ENCODE data around the gene MUSTN1.

The MUSTN1 gene

DNA sequence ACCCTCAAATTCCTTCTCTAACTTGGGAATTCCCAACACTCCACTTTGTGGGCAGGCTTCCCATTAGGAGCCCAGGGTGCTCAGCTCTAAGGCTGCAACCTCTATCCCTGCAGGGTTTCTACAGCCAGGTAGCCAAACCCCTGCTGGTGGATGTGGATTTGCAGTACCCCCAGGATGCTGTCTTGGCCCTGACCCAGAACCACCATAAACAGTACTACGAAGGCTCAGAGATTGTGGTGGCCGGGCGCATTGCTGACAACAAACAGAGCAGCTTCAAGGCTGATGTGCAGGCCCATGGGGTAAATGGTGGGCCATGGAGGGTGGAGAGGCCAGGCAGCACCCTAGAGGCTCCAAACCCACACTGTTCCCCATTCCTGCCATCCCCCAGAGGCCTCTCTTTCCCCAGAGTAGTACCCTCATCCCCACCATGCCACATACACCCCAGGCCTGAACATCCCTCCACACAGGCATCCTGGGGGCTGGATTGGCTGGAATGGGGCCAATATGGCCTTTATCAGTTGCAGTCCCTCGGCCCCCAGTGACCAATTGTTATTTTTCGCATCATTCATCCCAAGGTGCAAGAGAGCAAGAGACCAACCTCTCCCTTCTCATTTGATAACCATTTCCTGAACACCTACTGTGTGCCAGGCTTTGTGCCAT, 49.8 kb downstream of the MUSTN1 start:
- no peaks in the 10 kb centered on the region for H3K4me1 ChIP-seq (ENCODE audit: low read length)
- H3K36me3 ChIP-seq (replicated peaks; ENCODE audit: insufficient read depth, low read length), result no peaks in the 10 kb centered on the region
- H3K9ac ChIP-seq (ENCODE audit: low read length), result no peak overlapping the region
- TF ChIP-seq EZH2phosphoT487 (IDR thresholded peaks at IDR 0.05; ENCODE audit: low read length), result no peak
- TF ChIP-seq, protein P1, sequence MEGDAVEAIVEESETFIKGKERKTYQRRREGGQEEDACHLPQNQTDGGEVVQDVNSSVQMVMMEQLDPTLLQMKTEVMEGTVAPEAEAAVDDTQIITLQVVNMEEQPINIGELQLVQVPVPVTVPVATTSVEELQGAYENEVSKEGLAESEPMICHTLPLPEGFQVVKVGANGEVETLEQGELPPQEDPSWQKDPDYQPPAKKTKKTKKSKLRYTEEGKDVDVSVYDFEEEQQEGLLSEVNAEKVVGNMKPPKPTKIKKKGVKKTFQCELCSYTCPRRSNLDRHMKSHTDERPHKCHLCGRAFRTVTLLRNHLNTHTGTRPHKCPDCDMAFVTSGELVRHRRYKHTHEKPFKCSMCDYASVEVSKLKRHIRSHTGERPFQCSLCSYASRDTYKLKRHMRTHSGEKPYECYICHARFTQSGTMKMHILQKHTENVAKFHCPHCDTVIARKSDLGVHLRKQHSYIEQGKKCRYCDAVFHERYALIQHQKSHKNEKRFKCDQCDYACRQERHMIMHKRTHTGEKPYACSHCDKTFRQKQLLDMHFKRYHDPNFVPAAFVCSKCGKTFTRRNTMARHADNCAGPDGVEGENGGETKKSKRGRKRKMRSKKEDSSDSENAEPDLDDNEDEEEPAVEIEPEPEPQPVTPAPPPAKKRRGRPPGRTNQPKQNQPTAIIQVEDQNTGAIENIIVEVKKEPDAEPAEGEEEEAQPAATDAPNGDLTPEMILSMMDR (IDR thresholded peaks at IDR 0.05; ENCODE audit: low read length), result no peak
- TF ChIP-seq EZH2 (optimal IDR thresholded peaks at IDR 0.05; ENCODE audit: low read depth, low read length), result no peak
- no peak for DNase-seq
- H3K4me2 ChIP-seq (ENCODE audit: low read depth, low read length), result no peak overlapping the region
- no peaks in the 10 kb centered on the region for H3K9me2 ChIP-seq (replicated peaks; ENCODE audit: insufficient read depth, low read length)
- no peaks in the 10 kb centered on the region for H3K79me2 ChIP-seq (ENCODE audit: low read length)
- H3F3A ChIP-seq (ENCODE audit: insufficient read depth, low read length), result no peaks in the 10 kb centered on the region
- H3K27me3 ChIP-seq (replicated peaks; ENCODE audit: insufficient read depth, low read length), result no peaks in the 10 kb centered on the region
- no peak overlapping the region for H3K27ac ChIP-seq (ENCODE audit: low read length)
- no peak overlapping the region for H3K4me3 ChIP-seq (ENCODE audit: low read length)
- no peak overlapping the region for H2AFZ ChIP-seq (ENCODE audit: low read length)
- no peaks in the 10 kb centered on the region for H4K20me1 ChIP-seq (ENCODE audit: insufficient read depth, low read length)
- no peaks in the 10 kb centered on the region for H3K9me3 ChIP-seq (replicated peaks; ENCODE audit: insufficient read depth, low read length)

DNA sequence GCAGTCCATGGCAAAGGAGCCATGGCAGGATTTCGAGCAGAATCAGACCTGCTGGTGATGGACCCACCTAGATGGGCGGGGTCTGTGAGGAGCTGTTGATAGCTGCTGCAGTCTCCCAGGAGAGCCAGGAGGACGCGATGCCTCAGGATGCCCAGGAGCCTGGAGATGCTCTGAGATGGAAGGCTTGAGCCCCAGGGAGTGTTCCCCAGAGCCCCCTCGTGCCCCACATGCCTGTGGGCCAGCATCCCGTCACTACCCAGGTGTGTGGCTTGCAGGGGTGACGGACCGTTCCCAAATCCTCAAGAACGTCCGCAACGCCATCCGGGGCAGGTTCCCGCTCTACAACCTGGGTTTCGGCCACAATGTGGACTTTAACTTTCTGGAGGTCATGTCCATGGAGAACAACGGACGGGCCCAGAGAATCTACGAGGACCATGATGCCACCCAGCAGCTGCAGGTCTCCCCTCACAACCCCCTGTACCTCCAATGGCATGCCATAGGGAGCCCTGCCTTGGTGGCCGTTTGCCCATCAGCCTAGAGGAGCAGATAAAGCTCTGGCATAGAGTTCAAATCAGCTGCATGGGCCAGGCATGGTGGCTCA, 50.7 kb downstream of the MUSTN1 start:
- Histone ChIP-seq H3K36me3 (replicated peaks; ENCODE audit: insufficient read depth, low read length) (no peaks in the 10 kb centered on the region), H3K9me3 (replicated peaks; ENCODE audit: insufficient read depth, low read length) (no peaks in the 10 kb centered on the region), H3K27me3 (replicated peaks; ENCODE audit: insufficient read depth, low read length) (no peaks in the 10 kb centered on the region), H2AFZ (ENCODE audit: low read length) (no peak overlapping the region), H3K9ac (ENCODE audit: low read length) (no peak overlapping the region), H3K4me3 (ENCODE audit: low read length) (no peak overlapping the region), H3F3A (ENCODE audit: insufficient read depth, low read length) (no peaks in the 10 kb centered on the region), H3K4me1 (ENCODE audit: low read length) (no peaks in the 10 kb centered on the region), H3K9me2 (replicated peaks; ENCODE audit: insufficient read depth, low read length) (no peaks in the 10 kb centered on the region), H3K4me2 (ENCODE audit: low read depth, low read length) (no peak overlapping the region), H4K20me1 (ENCODE audit: insufficient read depth, low read length) (no peaks in the 10 kb centered on the region), H3K27ac (ENCODE audit: low read length) (no peak overlapping the region), H3K79me2 (ENCODE audit: low read length) (no peaks in the 10 kb centered on the region)
- no peak for TF ChIP-seq EZH2phosphoT487 (IDR thresholded peaks at IDR 0.05; ENCODE audit: low read length)
- TF ChIP-seq, protein P1 (IDR thresholded peaks at IDR 0.05; ENCODE audit: low read length), result no peak
- DNase-seq, result no peak

DNA sequence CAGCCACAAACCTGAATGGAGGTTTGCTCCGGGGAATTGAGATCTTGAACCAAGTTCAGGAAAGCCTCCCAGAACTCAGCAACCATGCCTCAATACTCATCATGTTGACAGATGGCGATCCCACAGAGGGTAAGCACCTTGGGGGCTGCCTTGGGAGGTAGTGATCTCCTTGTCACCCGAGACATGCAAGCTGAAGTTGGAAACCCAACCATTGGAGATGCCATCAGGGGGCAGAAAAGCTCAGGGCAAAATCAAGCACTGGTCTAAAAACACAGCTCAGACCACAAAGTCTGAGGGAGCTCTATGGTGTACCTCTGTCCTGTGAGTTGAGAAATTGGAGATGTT, 51.6 kb downstream of the MUSTN1 start:
- H3K4me3 ChIP-seq (ENCODE audit: low read length), result no peak overlapping the region
- H3K9me2 ChIP-seq (replicated peaks; ENCODE audit: insufficient read depth, low read length), result no peaks in the 10 kb centered on the region

More for the DNA sequence above, 51.6 kb downstream of the MUSTN1 start:
- Histone ChIP-seq H2AFZ (ENCODE audit: low read length) (no peak overlapping the region), H3K4me1 (ENCODE audit: low read length) (no peaks in the 10 kb centered on the region), H3K27me3 (replicated peaks; ENCODE audit: insufficient read depth, low read length) (no peaks in the 10 kb centered on the region), H3F3A (ENCODE audit: insufficient read depth, low read length) (no peaks in the 10 kb centered on the region), H3K79me2 (ENCODE audit: low read length) (no peaks in the 10 kb centered on the region), H3K9me3 (replicated peaks; ENCODE audit: insufficient read depth, low read length) (no peaks in the 10 kb centered on the region), H3K4me2 (ENCODE audit: low read depth, low read length) (no peak overlapping the region), H3K27ac (ENCODE audit: low read length) (no peak overlapping the region), H3K9ac (ENCODE audit: low read length) (no peak overlapping the region), H4K20me1 (ENCODE audit: insufficient read depth, low read length) (no peaks in the 10 kb centered on the region), H3K36me3 (replicated peaks; ENCODE audit: insufficient read depth, low read length) (no peaks in the 10 kb centered on the region)
- DNase-seq, result no peak
- TF ChIP-seq EZH2 (optimal IDR thresholded peaks at IDR 0.05; ENCODE audit: low read depth, low read length), result no peak
- no peak for TF ChIP-seq EZH2phosphoT487 (IDR thresholded peaks at IDR 0.05; ENCODE audit: low read length)
- TF ChIP-seq, protein P1 (IDR thresholded peaks at IDR 0.05; ENCODE audit: low read length), result no peak
